ENCODE measurements around the gene PCDH9. TPM values are rescaled to one million over a fixed set of nuclear protein-coding genes. Genes with fewer than 3 reads are reported as not detected.

PCDH9 gene
- polyA plus RNA-seq, 3 donors: 14.7 to 15.9 (median 15.6) TPM

GRCh38 chr13:66513728-66514127 lies 716.4 kb downstream of the PCDH9 start:
- DNase-seq (ENCODE audit: extremely low read depth in 1 of 11, low read depth in 9 of 11, low spot score in 4 of 11): no peak

DNA sequence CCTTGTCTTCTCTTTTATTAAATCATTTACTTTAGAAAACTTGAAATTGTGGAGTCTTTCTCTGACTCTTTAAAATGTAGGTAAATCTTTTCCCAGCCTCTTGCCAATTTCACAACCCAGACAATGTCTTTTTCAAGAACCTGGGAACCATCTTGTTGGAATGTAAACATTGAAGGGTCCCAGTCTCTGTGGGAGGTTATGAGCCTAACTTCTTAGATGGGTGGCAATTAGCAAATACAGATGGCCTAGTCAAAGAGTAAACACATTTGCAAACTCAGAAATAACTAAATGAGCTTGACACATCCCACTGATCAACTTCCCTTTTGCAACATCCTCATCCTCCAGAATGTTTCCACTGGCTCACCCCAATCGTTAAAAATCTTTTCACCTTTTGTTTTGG lies 721.0 kb downstream of the PCDH9 start:
- no peak for DNase-seq (ENCODE audit: extremely low read depth in 1 of 11, low read depth in 9 of 11, low spot score in 4 of 11)

GRCh38 chr13:66508153-66508909 lies 721.8 kb downstream of the PCDH9 start:
- no peak for DNase-seq (ENCODE audit: extremely low read depth in 1 of 11, low read depth in 9 of 11, low spot score in 4 of 11)

- DNase-seq (ENCODE audit: extremely low read depth in 1 of 11, low read depth in 9 of 11, low spot score in 4 of 11): no peak
These were observed 723.2 kb downstream of the PCDH9 start for GRCh38 chr13:66506979-66507378.

DNA sequence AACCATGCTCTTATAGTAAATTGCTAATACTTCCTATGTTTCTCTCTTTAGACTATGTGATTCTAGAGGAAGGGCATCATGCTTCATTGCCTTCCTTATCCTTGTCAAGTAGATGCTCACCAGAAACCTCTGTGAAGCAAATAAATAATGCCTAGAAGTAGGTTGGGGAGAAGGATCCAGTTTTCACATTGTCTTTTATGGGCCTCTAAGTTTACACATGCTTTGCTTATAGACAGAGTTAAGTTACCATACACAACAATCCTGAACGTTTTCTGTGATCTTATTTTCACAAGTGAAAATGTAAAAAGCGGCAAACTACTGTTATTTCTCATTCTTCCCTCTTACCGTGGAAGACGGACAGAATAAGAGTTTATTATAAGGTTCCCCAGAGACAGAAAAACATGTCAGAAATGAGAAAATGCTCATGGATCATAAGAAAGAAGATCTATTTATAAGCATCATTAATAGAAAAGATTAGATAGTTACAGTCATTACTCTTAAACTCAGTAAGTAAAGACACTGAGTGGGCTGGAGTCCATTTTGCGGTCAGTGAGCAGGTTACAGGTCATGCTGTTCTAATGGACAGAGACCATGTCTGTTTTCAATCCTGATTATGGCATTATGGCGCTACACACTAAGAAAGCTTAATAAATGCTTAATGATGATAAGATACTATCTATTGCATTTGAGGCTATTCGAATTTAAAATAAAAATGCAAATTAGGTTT lies 723.9 kb downstream of the PCDH9 start:
- no peak for DNase-seq (ENCODE audit: extremely low read depth in 1 of 11, low read depth in 9 of 11, low spot score in 4 of 11)

DNA sequence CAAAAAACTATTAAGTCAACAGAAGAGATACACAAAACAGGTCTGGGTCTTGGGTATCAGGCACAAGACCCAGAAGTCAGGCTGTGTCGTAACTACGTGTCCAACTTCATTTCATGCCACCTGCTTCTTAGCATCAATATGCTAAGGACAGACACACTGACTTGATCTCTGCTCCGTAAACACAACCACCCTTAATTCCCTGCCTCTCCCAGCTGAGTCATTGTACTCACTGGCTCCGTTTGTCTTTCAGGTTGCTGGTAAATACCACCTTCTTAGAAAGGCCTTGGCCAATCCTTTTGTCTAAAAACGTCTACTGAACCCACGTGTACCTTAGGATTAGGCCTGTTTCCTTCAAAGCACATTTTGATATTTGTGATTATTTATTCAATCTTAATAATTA lies 726.2 kb downstream of the PCDH9 start:
- DNase-seq (ENCODE audit: extremely low read depth in 1 of 11, low read depth in 9 of 11, low spot score in 4 of 11): no peak

DNA sequence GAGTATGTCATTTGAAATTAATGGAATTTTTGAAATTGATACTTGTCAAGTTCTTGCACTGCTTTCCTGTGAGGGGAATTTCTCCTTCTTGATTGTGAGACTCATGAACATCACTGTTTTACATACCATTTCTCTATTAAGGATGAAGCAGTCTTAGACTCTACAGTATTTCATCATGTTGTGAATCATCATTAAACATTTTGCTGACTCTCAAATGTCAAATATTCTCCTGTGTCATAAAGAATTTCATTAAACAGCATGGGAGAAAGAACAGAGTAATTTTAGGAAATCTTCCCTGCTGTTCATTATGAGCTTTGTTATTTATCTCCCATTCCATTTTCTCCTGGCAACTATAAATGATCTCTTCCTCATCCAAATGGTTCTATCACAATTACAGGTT lies 729.0 kb downstream of the PCDH9 start:
- no peak for DNase-seq (ENCODE audit: extremely low read depth in 1 of 11, low read depth in 9 of 11, low spot score in 4 of 11)

- no peak for DNase-seq (ENCODE audit: extremely low read depth in 1 of 11, low read depth in 9 of 11, low spot score in 4 of 11)
These were observed 737.7 kb downstream of the PCDH9 start for GRCh38 chr13:66492479-66492878.

- no peak for DNase-seq (ENCODE audit: extremely low read depth in 1 of 11, low read depth in 9 of 11, low spot score in 4 of 11)
These were observed 738.9 kb downstream of the PCDH9 start for GRCh38 chr13:66491251-66491650.

DNA sequence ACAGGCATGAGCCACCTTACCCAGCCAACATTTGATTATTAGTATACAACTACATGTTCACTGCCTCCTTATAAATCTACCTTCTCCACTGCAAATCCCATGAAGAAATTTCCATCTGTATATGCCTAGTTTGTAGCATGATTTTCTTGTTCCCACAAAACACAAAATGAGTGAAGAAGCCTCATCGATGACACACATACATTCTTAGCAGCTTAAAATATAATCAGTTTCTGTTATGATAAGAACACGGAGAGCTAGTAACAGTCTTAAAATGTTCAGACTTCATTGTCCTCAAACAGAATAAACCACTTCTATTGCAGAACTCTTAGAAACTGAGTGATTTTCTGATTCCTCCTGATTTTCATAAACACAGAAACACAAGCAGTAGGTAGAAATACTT lies 740.5 kb downstream of the PCDH9 start:
- no peak for DNase-seq (ENCODE audit: extremely low read depth in 1 of 11, low read depth in 9 of 11, low spot score in 4 of 11)

DNA sequence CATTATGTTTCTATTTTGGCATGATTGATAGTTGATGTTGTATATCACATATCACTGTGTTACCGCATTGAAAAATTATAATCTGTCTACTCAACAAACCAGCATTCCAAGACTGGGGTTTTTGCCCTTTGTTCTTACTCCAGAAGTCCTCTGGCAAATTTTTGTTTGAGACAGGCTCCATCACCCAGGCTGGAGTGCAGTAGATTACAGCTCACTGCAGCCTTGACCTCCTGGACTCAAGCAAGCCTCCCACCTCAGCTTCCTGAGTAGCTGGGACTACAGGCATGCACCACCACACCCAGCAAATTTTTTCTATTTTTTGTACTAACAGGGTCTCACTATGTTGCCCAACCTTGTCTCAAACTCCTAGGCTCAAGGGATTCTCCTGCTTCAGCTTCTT lies 741.0 kb downstream of the PCDH9 start:
- no peak for DNase-seq (ENCODE audit: extremely low read depth in 1 of 11, low read depth in 9 of 11, low spot score in 4 of 11)

DNA sequence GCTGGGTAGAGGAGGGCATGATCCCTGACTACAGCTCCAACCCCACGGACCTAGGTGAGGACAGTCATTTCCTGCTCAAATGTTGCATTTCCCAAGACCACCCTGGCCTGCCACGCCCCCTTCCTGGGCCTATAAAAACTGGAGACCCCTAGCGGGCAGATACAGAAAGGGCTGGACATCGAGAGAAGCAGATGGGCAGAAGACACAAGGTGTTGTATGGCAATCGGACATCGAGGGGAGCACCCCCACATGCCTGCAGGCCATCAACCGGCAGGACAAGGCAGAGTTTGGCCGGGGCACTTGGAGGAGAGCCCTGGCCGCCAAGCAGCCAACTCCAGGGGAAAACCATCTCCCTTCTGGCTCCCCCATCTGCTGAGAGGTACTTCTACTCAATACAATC lies 746.4 kb downstream of the PCDH9 start:
- DNase-seq (ENCODE audit: extremely low read depth in 1 of 11, low read depth in 9 of 11, low spot score in 4 of 11): no peak

DNA sequence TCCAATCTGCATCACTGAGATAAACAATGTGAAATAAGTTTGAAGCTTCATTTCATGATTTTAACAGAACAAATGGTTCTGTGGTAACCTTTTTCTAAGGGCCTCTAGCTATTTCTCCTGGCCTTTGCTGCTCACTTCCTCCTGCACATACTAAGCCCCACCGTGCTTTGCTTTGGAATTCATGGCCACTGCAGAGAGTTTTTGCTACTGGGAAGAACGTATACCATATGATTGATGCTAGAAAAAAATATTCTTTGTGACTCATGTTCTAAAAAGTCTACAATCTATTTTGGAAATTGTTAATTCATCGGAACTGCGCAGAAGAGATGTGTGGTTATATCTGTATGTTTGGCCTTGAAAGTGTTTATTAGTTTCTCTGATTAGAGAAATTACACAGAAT lies 747.3 kb downstream of the PCDH9 start:
- DNase-seq (ENCODE audit: extremely low read depth in 1 of 11, low read depth in 9 of 11, low spot score in 4 of 11): no peak

GRCh38 chr13:66477816-66478215 lies 752.3 kb downstream of the PCDH9 start:
- DNase-seq (ENCODE audit: extremely low read depth in 1 of 11, low read depth in 9 of 11, low spot score in 4 of 11): no peak

DNA sequence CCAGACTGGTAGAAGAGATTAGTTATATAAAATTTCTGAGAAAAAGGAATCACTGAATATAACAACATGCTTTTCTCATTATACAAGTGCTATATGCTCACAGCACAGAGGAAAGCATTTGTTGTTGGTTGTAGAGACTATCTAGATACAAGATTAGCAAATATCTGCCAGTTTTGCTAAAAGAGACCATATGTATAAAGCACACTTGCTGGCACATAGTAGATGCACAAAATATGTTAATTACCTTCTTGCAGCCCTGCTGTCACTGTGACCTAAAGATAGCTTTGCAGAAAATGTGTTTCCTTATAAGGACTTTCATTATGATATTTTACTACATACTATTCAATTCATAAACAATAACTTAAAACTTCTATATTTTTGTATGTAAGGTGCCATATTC lies 755.1 kb downstream of the PCDH9 start:
- no peak for DNase-seq (ENCODE audit: extremely low read depth in 1 of 11, low read depth in 9 of 11, low spot score in 4 of 11)

DNA sequence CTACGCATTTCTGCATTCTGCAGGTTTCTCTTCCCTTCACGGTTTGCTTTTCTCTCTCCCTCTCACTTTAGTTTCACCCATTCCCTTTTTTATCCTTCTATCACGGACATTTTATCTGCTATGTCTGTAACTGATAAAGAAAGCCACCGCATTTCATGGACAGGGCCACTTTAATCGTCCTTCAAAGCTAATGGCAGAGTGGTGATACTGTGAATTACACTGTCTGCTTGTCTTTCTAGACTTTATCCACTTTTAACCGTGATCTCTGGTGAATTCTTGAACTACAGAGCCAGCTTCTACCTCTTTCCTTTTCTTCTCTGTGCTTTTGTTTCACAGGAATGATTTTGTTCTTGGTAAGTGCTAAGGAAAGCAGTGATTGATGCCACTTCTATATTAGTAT lies 760.4 kb downstream of the PCDH9 start:
- DNase-seq (ENCODE audit: extremely low read depth in 1 of 11, low read depth in 9 of 11, low spot score in 4 of 11): no peak

- no peak for DNase-seq (ENCODE audit: extremely low read depth in 1 of 11, low read depth in 9 of 11, low spot score in 4 of 11)
These were observed 761.5 kb downstream of the PCDH9 start for GRCh38 chr13:66468656-66469055.

DNA sequence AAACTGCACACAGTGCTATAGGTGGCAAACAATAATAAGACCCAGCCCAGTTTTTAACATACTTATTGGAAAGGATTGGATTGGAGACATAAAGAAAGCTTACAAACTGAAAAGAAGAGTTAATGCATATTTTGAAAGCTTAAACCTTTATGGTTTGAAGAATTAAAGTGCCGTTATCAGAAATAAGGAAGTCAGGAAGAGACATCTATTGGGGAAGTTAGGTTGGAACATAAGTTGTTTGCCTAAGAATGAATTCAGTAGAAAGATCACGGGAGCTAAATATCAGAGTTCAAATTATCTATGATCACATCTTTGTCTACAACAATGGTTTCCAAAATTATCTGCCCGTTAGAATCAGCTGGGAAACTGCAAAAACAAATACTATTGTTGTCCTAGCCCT lies 767.9 kb downstream of the PCDH9 start:
- DNase-seq (ENCODE audit: extremely low read depth in 1 of 11, low read depth in 9 of 11, low spot score in 4 of 11): no peak

- DNase-seq (ENCODE audit: extremely low read depth in 1 of 11, low read depth in 9 of 11, low spot score in 4 of 11): no peak
These were observed 769.1 kb downstream of the PCDH9 start for GRCh38 chr13:66461021-66461420.

- DNase-seq (ENCODE audit: extremely low read depth in 1 of 11, low read depth in 9 of 11, low spot score in 4 of 11): no peak
These were observed 770.5 kb downstream of the PCDH9 start for GRCh38 chr13:66459634-66460033.

- DNase-seq (ENCODE audit: extremely low read depth in 1 of 11, low read depth in 9 of 11, low spot score in 4 of 11): no peak
These were observed 771.0 kb downstream of the PCDH9 start for GRCh38 chr13:66459143-66459542.

All from renal cortex interstitium (tissue), 11 donors.